NCI-H146 treated with DMSO at 0.1 percent for 48 hours (cell line): ENCODE measurements around the gene FARSA.
"Not testable (repeated sequence)": the region's sequence is repeated elsewhere in the genome, so short reads cannot be mapped to it uniquely, and the experiment has no call there.

Experiments used
- DNase-seq: peaks from one replicate; lab custom pipeline; 2025; ENCODE audit not compliant: unreplicated experiment; lab: John Stamatoyannopoulos, UW

The FARSA gene

GRCh38 chr19:12937927-12938778, 4.6 kb upstream of the FARSA start, which contains the start of gene CALR:
Gene CALR, plus strand, starts transcription at chr19:12938609. Its CDS starts 71 bp downstream, at chr19:12938680.
- DNase-seq, result peak; percentile 100

DNA sequence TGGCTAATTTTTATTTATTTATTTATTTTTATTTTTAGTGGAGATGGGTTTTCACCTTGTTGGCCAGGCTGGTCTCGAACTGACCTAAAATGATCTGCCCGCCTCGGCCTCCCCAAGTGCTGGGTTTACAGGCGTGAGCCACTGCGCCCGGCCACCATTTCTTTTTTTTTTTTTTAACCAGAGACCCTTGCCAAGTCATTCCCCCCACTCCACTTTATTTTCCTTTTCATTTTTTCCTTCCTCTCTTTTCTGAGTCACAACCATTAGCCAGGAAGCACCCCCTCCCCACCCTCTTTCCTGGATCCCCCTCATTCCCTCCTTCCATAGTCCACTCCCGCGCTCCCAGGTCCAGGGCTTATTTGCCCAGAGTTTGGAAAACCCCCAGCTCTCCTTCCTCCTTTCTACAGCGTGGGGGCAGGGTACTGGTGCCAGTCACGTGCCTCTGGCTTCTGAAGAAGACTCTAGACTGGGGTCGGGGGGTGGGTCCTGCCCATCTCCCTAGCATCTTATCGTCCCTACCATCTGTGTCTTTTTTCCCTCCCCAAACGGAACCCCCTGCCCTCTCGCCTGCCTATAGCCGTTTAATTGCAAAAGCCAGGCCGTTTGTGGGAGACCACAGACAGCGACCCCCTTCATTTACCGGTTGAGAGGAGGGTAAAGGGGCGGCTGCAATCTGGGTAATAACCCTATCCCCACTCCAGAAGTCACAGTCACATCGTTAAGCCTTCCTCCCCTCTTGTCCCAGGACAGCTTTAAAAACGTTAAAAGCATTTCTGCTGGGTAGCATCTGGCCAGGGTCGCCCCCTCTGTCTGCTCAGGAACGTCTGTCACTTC, 3.8 kb upstream of the FARSA start:
- DNase-seq, result peak; percentile 16

GRCh38 chr19:12936582-12936981, 3.1 kb upstream of the FARSA start:
- DNase-seq, result no peak

DNA sequence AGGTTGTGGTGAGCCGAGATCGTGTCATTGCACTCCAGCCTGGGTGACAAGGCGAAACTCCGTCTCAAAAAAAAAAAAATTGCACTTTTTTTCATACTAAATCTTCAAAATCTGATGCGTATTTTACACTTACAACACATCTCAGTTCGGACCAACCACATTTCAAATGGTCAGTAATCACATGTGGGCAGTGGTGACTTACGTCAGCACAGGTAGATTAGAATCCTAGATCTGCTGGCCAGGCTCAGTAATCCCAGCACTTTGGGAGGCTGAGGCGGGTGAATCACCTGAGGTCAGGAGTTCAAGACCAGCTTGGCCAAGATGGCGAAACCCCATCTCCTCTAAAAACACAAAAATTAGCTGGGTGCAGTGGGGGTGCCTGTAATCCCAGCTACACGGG, 1.6 kb upstream of the FARSA start:
- DNase-seq, result no peak

DNA sequence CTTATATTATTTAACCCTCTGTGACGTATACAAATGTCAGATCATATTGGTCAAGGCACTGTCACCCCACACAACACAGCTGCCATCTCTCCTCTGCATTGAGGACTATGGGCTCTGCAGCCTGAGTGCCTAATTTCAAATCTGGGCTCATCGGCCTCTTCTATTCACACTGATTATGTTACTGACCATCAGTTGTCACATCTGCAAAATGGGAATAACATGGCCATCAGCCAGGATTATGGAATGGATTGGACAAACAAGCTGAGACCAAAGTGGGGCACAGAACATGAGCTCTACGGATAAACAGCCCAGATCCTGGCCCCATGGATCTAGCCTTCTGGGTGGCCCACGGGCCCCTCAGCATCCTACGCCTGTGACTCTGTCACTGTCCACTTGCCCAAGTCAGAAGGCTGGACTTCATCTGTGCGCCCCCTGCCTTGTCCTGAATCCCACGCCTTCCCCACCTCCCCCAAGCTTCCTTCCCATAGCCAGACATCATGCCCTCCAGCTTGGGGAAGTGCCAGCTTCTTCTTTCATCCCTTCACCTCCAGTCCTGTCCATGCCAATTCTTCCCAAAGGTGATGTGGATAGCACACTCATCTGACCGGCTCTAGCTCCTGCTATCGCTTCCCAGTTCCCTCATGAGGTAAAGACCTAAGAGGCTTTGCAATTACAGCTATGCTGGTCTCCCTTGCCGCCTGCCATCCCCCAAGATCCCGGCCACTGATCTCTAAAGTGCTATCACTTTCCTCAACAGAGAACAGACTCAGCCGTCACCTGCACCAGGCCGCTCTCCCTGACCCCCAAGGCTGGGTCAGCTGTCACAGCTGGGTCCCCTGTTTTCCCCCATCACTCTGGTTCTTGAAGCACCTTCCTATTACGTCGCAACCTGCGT, 872 bp downstream of the FARSA start:
- DNase-seq, result peak; percentile 37

GRCh38 chr19:12930002-12930645, 3.4 kb downstream of the FARSA start:
- no peak for DNase-seq

GRCh38 chr19:12924621-12925310, 8.7 kb downstream of the FARSA start:
- DNase-seq, result no peak

DNA sequence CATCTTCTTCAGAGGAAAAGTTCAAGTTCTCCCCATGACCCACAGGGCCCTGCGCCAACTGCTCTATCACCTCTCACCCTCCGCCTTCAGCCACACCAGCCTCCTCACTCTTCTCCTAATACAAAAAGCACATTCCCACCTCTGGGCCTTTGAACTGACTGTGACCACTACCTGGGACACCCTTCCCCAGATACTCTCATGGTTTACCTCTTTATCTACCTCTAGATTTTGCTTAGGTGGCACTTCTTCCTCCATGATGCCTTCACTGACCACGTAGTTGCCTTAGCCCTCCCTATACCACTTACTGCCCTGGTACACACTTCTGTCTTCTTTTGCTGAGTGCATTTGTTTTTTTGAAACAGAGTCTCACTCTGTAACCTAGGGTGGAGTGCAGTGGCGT, 10.6 kb downstream of the FARSA start:
- DNase-seq, result no peak

- no peak for DNase-seq
Measured at GRCh38 chr19:12921047-12921446, 12.5 kb downstream of the FARSA start.

GRCh38 chr19:12918253-12918652, 15.3 kb downstream of the FARSA start:
- DNase-seq, result no peak

- not testable (repeated sequence) for DNase-seq
Measured at GRCh38 chr19:12915860-12916259, 17.7 kb downstream of the FARSA start.

- DNase-seq, result no peak
Measured at GRCh38 chr19:12913851-12914690, 19.4 kb downstream of the FARSA start.

DNA sequence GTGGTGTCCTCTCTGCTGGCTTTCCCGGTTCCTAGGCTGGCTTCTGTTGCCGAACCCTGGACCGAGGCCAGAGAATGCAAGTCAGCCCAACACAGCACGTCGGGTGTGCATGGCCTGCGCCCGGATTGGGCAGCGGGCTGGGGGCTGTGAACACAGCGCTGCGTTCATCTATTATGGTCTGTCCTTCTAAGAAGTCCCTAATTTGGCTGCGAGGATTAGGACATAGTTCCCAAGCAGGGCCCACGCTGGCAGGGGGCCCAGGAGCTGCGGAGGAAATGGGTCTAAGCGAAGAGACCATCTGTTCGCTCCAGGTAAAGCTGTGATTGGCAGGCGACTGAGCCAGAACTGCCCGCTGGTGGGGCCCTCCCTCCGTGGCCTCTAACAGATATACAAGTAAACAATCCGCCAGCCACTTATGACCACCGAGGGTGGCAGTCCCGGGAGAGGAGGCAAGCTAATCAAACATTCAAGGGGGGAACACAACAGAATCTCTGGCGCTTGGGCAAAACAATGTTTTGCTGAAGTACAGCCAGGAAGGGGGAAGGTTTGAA, 20.4 kb downstream of the FARSA start:
- DNase-seq, result peak; percentile 97

GRCh38 chr19:12912571-12912970, 20.9 kb downstream of the FARSA start:
- peak; percentile 99 for DNase-seq

DNA sequence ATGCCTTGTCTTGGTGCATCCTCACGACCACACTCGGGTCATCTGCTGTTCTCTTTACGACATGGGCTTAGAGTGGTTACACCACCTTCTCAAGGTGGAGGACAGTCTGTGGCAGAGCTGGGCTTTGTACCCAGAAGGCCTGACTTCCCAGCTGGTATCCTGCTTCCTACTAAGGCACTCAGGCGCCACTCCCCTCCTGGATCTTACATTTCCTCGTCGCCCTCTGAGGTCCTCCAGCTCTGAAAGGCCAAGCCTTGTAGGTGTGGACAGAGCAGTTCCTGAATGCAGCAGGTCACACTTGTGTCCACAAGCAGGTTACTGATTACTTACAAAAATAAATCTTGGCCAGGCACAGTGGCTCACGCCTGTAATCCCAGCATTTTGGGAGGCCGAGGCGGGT, 26.3 kb downstream of the FARSA start:
- DNase-seq, result no peak

- no peak for DNase-seq
Measured at GRCh38 chr19:12899891-12900518, 33.5 kb downstream of the FARSA start.

GRCh38 chr19:12896460-12896859, 37.1 kb downstream of the FARSA start:
- no peak for DNase-seq

DNA sequence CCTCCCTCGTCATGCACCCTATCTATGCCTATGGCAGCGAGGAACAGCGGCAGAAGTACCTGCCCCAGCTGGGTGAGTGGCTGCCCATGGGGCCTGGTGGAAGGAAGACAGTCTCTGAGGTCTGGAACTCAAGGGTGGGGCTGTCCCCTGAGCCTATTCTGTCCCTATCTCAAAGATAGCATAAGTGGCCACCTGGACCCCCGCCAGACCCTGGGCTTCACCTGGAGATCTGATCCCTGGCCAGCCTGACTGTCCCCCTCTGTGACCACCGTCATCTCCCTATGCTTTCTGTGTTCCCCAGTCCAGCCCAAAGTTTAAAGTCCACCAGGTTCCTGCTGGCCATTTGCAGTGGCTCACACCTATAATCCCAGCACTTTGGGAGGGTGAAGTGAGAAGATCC, 39.9 kb downstream of the FARSA start:
- no peak for DNase-seq
